ENCODE data around the gene PTPA. TPM values are rescaled to one million over a fixed set of nuclear protein-coding genes. Genes with fewer than 3 reads are reported as not detected.

PTPA gene
- total RNA-seq, 2 experiments from 2014 or later: 115 to 129 TPM

- H3K36me3 Mint-ChIP-seq: peaks cover 11% of the 10 kb centered on the region
- H3K9me3 Mint-ChIP-seq (ENCODE audit: low read depth): no peaks in the 10 kb centered on the region
- CTCF ChIA-PET: interaction anchor here (0.6 to 14.9 kb wide), 29 partner anchors 11 to 645 kb away, joined by 3 to 254 read pairs (median 4); partner anchors contain the start of genes C9orf50, IER5L, NTMT1 and PTPA
- peaks cover 40% of the 10 kb centered on the region for H3K4me1 Mint-ChIP-seq
- peak overlapping the region; percentile 75 for H3K4me3 Mint-ChIP-seq
- ATAC-seq (no peak), DNase-seq (no peak)
- H3K27ac Mint-ChIP-seq: peak overlapping the region; percentile 97
- H3K27me3 Mint-ChIP-seq: no peaks in the 10 kb centered on the region
Observed at GRCh38 chr9:129138476-129139232, 27.4 kb downstream of the PTPA start.

GRCh38 chr9:129139233-129139992 is 28.2 kb downstream of the PTPA start:
- Mint-ChIP-seq H3K27me3 (no peaks in the 10 kb centered on the region), H3K9me3 (ENCODE audit: low read depth) (no peaks in the 10 kb centered on the region), H3K4me3 (peak overlapping the region; percentile 75), H3K27ac (peak overlapping the region; percentile 97), H3K4me1 (peaks cover 45% of the 10 kb centered on the region), H3K36me3 (peaks cover 15% of the 10 kb centered on the region)
- DNase-seq: peak; percentile 85
- CTCF ChIA-PET: interaction anchor here (0.6 to 14.9 kb wide), 37 partner anchors 12 to 1227 kb away, joined by 3 to 254 read pairs (median 4); partner anchors contain the start of genes C9orf50, IER5L, NTMT1 and PTPA
- ATAC-seq: peak; percentile 49

GRCh38 chr9:129139993-129140396 is 28.8 kb downstream of the PTPA start:
- CTCF ChIA-PET: interaction anchor here (0.6 to 14.9 kb wide), 23 partner anchors 12 to 1227 kb away, joined by 3 to 254 read pairs (median 5); partner anchors contain the start of genes C9orf50, IER5L, NTMT1 and PTPA
- Mint-ChIP-seq H3K36me3 (peaks cover 15% of the 10 kb centered on the region), H3K4me1 (peaks cover 45% of the 10 kb centered on the region), H3K4me3 (peak overlapping the region; percentile 75), H3K9me3 (ENCODE audit: low read depth) (no peaks in the 10 kb centered on the region), H3K27me3 (no peaks in the 10 kb centered on the region), H3K27ac (peak overlapping the region; percentile 97)
- ATAC-seq (peak; percentile 86), DNase-seq (peak; percentile 93)

DNA sequence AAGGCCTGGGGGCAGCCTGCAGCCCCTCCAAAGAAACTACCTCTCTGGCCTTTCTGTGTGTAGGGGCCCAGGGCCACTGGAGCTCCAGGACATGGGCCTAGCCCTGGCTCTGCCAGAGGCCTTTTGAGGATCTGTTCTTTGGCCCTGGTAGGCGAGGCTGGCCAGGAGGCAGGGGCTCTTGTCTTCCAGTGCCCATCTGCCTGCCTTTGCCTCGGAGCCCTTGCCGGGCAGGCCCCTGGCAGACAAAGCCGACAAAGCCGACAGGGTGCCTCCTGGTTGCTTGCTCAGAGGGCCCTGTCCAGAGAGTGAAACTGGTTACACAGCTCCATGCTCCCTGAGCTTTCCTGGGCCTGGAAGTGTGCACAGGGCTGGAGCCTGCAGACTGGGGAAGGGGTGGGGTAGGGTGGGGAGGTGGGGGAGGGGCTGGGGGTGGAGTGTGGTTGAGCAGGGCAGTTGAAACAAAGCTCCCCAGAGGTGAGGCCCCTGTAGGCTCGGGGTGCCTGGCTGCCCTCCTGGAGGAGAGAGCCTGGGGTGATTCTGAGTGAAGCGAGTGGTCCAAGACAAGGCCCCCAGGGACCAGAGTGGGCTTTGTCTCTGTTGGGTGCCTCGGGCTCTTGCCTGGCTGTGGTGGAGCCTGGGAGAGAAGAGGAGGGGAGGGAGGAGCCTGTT is 29.3 kb downstream of the PTPA start:
- no peaks in the 10 kb centered on the region for H3K27me3 Mint-ChIP-seq
- CTCF ChIA-PET: interaction anchor here (0.6 to 14.9 kb wide), 24 partner anchors 12 to 1226 kb away, joined by 3 to 254 read pairs (median 5); partner anchors contain the start of genes C9orf50, IER5L, NTMT1 and PTPA
- ATAC-seq: peak; percentile 40
- peak overlapping the region; percentile 75 for H3K4me3 Mint-ChIP-seq
- peak overlapping the region; percentile 97 for H3K27ac Mint-ChIP-seq
- H3K36me3 Mint-ChIP-seq: peaks cover 13% of the 10 kb centered on the region
- H3K9me3 Mint-ChIP-seq (ENCODE audit: low read depth): no peaks in the 10 kb centered on the region
- DNase-seq: peak; percentile 60
- H3K4me1 Mint-ChIP-seq: peaks cover 45% of the 10 kb centered on the region

DNA sequence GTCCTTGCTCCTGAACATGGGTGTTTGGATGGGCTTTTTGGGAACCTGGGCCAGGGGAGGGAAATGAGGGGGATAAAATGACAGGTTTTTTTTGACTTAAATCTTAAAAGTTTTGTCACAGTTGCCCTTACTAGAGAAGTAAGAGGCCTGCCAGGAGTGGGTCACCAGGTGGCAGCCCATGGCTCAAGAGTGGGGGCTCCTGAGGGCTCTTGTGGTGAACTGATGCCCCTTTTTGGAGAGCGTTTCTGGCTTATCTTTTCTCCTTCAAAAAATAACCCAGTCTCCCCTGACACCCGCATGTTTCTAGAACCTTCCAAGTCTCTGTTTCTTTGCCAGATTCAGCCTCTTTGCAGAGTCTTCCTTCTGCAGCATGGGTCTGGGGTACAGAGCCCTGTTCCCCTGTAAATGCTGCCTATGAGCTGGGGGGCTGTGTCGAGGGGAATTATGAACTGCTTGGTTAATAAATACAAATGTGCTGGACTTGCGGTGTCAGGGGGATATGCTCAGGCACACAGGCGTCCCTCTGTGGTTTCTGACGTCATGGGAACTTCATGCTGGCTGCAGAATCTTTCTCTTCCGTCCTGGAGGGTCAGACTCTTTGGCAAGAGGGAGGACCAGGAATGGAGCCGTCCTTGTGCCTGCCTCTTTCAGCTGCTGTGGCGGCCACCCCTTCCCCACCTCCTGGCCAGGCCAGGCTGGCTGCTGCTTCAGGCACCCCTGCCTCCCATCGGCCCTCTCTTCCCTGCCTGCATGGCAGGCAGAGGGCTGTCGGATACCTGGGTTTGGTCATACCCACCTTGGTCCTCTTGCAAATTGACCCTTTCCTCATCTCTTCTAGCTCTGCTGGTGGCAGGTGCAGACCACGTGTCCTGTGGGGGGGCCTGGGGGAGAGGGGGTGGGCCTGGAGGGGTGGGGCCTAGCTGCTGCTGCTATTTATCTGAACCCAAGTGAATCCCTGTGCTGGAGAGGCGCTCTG is 30.1 kb downstream of the PTPA start:
- ATAC-seq (peak; percentile 10), DNase-seq (peak; percentile 71)
- Mint-ChIP-seq H3K4me1 (peaks cover 45% of the 10 kb centered on the region), H3K9me3 (ENCODE audit: low read depth) (no peaks in the 10 kb centered on the region), H3K27ac (peak overlapping the region; percentile 97), H3K36me3 (peaks cover 13% of the 10 kb centered on the region), H3K27me3 (no peaks in the 10 kb centered on the region), H3K4me3 (peak overlapping the region; percentile 75)
- CTCF ChIA-PET: interaction anchor here (1.1 to 14.9 kb wide), 12 partner anchors 11 to 481 kb away, joined by 3 to 254 read pairs (median 18); partner anchors contain the start of genes C9orf50, IER5L and NTMT1

- H3K4me1 Mint-ChIP-seq: peaks cover 45% of the 10 kb centered on the region
- DNase-seq (no peak), ATAC-seq (no peak)
- no peak overlapping the region for H3K4me3 Mint-ChIP-seq
- CTCF ChIA-PET: interaction anchor here (0.5 to 14.9 kb wide), 42 partner anchors 10 to 1063 kb away, joined by 3 to 254 read pairs (median 4); partner anchors contain the start of genes C9orf50, CRAT, IER5L and NTMT1
- no peaks in the 10 kb centered on the region for H3K9me3 Mint-ChIP-seq (ENCODE audit: low read depth)
- no peaks in the 10 kb centered on the region for H3K27me3 Mint-ChIP-seq
- H3K36me3 Mint-ChIP-seq: peaks cover 12% of the 10 kb centered on the region
- peak overlapping the region; percentile 97 for H3K27ac Mint-ChIP-seq
Observed at GRCh38 chr9:129142138-129142935, 31.1 kb downstream of the PTPA start.

- no peaks in the 10 kb centered on the region for H3K9me3 Mint-ChIP-seq (ENCODE audit: low read depth)
- peak; percentile 26 for ATAC-seq
- no peak overlapping the region for H3K4me3 Mint-ChIP-seq
- peaks cover 45% of the 10 kb centered on the region for H3K4me1 Mint-ChIP-seq
- H3K36me3 Mint-ChIP-seq: peaks cover 10% of the 10 kb centered on the region
- H3K27me3 Mint-ChIP-seq: no peaks in the 10 kb centered on the region
- peak; percentile 81 for DNase-seq
- CTCF ChIA-PET: interaction anchor here (0.5 to 14.9 kb wide), 43 partner anchors 9 to 1062 kb away, joined by 3 to 254 read pairs (median 4); partner anchors contain the start of genes C9orf50, CRAT, IER5L and NTMT1
- H3K27ac Mint-ChIP-seq: peak overlapping the region; percentile 39
Observed at GRCh38 chr9:129143031-129143927, 32.1 kb downstream of the PTPA start.

DNA sequence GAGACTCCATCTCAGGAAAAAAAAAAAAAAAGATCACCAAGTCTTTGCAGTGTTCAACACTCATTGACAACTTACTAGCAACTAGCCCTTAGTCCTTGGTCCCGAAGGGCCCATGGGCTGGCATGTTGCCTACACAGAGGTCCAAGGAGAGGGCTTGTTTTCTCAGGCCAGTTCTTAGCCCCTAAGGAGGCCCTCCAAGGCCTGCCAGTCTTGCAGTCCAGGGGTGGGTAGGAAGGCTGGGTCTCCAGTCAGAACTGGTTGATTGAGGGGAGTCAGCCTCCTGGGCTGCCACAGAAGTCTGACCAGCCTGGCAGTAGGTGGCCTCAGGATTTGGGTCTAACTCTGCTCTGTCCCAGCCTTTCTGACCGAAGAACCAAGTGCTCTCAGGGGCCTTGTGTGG is 34.1 kb downstream of the PTPA start:
- no peak for DNase-seq
- no peaks in the 10 kb centered on the region for H3K27me3 Mint-ChIP-seq
- no peak overlapping the region for H3K27ac Mint-ChIP-seq
- H3K4me3 Mint-ChIP-seq: no peak overlapping the region
- H3K4me1 Mint-ChIP-seq: peaks cover 37% of the 10 kb centered on the region
- CTCF ChIA-PET: interaction anchor here (0.7 to 12.1 kb wide), 3 partner anchors 11 to 27 kb away, joined by 4 to 254 read pairs (median 249); partner anchors contain the start of gene IER5L
- no peak for ATAC-seq
- H3K36me3 Mint-ChIP-seq: peaks cover 10% of the 10 kb centered on the region
- no peaks in the 10 kb centered on the region for H3K9me3 Mint-ChIP-seq (ENCODE audit: low read depth)

GRCh38 chr9:129145841-129146292 is 34.7 kb downstream of the PTPA start:
- DNase-seq: no peak
- Mint-ChIP-seq H3K36me3 (peaks cover 10% of the 10 kb centered on the region), H3K4me3 (no peak overlapping the region), H3K9me3 (ENCODE audit: low read depth) (no peaks in the 10 kb centered on the region), H3K27ac (no peak overlapping the region), H3K4me1 (peaks cover 33% of the 10 kb centered on the region), H3K27me3 (no peaks in the 10 kb centered on the region)
- no peak for ATAC-seq
- CTCF ChIA-PET: interaction anchor here (1.2 to 12.1 kb wide), 3 partner anchors 18 to 465 kb away, joined by 3 to 254 read pairs (median 4); no protein-coding TSS in a partner anchor

DNA sequence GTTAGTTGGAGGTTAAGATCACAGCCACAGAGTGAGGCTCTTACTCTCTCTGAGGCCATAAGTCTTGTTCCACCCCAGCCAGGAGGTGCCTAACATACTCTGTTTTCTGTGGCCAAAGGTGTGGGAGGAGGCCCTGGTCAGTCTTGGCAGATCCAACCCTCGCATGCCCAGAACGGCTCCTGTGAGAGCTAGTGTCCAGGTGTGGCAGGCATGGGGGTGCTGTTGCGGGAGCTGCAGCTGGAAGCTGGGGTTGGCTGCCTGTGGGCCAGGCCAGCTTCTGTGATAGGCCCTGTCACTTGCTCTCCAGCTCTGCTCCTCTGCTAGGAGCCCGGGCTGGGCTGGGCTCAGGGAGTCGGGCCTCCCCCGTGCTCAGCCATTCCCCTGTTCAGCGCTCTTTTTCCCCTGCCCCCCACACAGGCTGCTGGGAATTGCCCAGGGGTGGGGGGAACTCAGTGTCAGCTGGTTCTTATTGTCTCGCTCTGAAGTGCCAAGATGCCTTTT is 35.3 kb downstream of the PTPA start:
- peaks cover 13% of the 10 kb centered on the region for H3K36me3 Mint-ChIP-seq
- ATAC-seq (no peak), DNase-seq (no peak)
- H3K27ac Mint-ChIP-seq: no peak overlapping the region
- CTCF ChIA-PET: interaction anchor here (1.2 to 12.1 kb wide), 3 partner anchors 19 to 465 kb away, joined by 3 to 254 read pairs (median 4); no protein-coding TSS in a partner anchor
- H3K27me3 Mint-ChIP-seq: no peaks in the 10 kb centered on the region
- H3K9me3 Mint-ChIP-seq (ENCODE audit: low read depth): no peaks in the 10 kb centered on the region
- peaks cover 27% of the 10 kb centered on the region for H3K4me1 Mint-ChIP-seq
- H3K4me3 Mint-ChIP-seq: no peak overlapping the region

Data from activated CD8-positive, alpha-beta memory T cell treated with anti-CD3 and anti-CD28 coated beads, Interleukin-2, amount 10 ng/mL, durations not matched to agents 7 days and 5 days (primary cell).